Measurements from ENCODE around the gene P2RX1. TPM values are rescaled to one million over a fixed set of nuclear protein-coding genes. Genes with fewer than 3 reads are reported as not detected.

Gene P2RX1
- total RNA-seq, 1 experiment from 2014 or later, result not detected

- H4K8ac ChIP-seq (replicated peaks; ENCODE audit: insufficient read length, low read depth, low read length), result no peak overlapping the region
- Mint-ChIP-seq H3K36me3 (ENCODE audit: insufficient read depth in 1 of 3, low read depth in 3 of 3) (no peaks in the 10 kb centered on the region), H3K27ac (no peak overlapping the region), H3K4me3 (no peak overlapping the region), H3K27me3 (ENCODE audit: low read depth) (peaks cover 12% of the 10 kb centered on the region), H3K4me1 (peaks cover 32 to 54% of the 10 kb centered on the region in 2 experiments), H3K9me3 (no peaks in the 10 kb centered on the region)
- H2BK12ac ChIP-seq (ENCODE audit: insufficient read length, low read depth, low read length), result no peak overlapping the region
- H3K56ac ChIP-seq (ENCODE audit: insufficient read length, low read depth, low read length), result no peak overlapping the region
- H3K4me1 ChIP-seq (ENCODE audit: insufficient read depth, low read length), result peaks cover 2% of the 10 kb centered on the region; the same call in 1 of the 2 replicates
- H3K18ac ChIP-seq (ENCODE audit: insufficient read length, low read depth, low read length), result no peak overlapping the region
- H3K4me2 ChIP-seq (ENCODE audit: insufficient read depth, insufficient read length, low read length), result no peak overlapping the region
- no peak overlapping the region for H3K9ac ChIP-seq (ENCODE audit: extremely low read depth, insufficient read length, low read length)
- no peak overlapping the region for H2BK5ac ChIP-seq (ENCODE audit: insufficient read length, low read length)
- H2AFZ ChIP-seq (ENCODE audit: low read length), result no peak overlapping the region
- TF ChIP-seq CTCF (conservative IDR thresholded peaks at IDR 0.05), result no peak
- H2BK15ac ChIP-seq (ENCODE audit: low read depth, low read length), result no peak overlapping the region
- DNase-seq, result no peak
- no peaks in the 10 kb centered on the region; the same call in 1 of the 2 replicates for H3K27me3 ChIP-seq (ENCODE audit: insufficient read depth, low read length)
- no peaks in the 10 kb centered on the region for H3K79me2 ChIP-seq (ENCODE audit: insufficient read depth, low read length)
- H3K23ac ChIP-seq (ENCODE audit: insufficient read length, low read depth, low read length), result no peak overlapping the region
- H3K79me1 ChIP-seq (ENCODE audit: insufficient read depth, low read depth, low read length, poor library complexity, severe bottlenecking), result no peaks in the 10 kb centered on the region
- no peak overlapping the region for H2BK120ac ChIP-seq (ENCODE audit: low read depth, low read length, poor library complexity, severe bottlenecking)
- H4K91ac ChIP-seq (ENCODE audit: insufficient read length, low read depth, low read length), result no peak overlapping the region
- no CpG with 5 or more reads among the region's 4 CpGs for WGBS (ENCODE audit: extremely low coverage, insufficient read length, low lambda C conversion rate)
- H2AK5ac ChIP-seq (ENCODE audit: insufficient read length, low read length), result no peak overlapping the region
- H3K14ac ChIP-seq (ENCODE audit: insufficient read depth, low read length), result no peak overlapping the region
- H3K4ac ChIP-seq (ENCODE audit: low read depth, low read length), result no peak overlapping the region
- H4K20me1 ChIP-seq (ENCODE audit: control insufficient read depth, insufficient read depth, insufficient read length), result no peaks in the 10 kb centered on the region
- H3T11ph ChIP-seq (ENCODE audit: low read length), result no peak overlapping the region
- H3K23me2 ChIP-seq (ENCODE audit: insufficient read length, low read depth, low read length, poor library complexity, severe bottlenecking), result peaks cover 6% of the 10 kb centered on the region
- H3K9me3 ChIP-seq (ENCODE audit: control insufficient read depth, low read depth, low read length), result no peaks in the 10 kb centered on the region
- H2BK20ac ChIP-seq (ENCODE audit: low read depth, low read length, poor library complexity, severe bottlenecking), result no peak overlapping the region
- H4K5ac ChIP-seq (ENCODE audit: insufficient read length, low read depth, low read length), result no peak overlapping the region
- no peak overlapping the region for H3K27ac ChIP-seq (ENCODE audit: insufficient read length, low read depth, low read length)
These were observed 25.4 kb downstream of the P2RX1 start for GRCh38 chr17:3890878-3891219.
